ENCODE results near the gene SDHC.

SDHC gene

DNA sequence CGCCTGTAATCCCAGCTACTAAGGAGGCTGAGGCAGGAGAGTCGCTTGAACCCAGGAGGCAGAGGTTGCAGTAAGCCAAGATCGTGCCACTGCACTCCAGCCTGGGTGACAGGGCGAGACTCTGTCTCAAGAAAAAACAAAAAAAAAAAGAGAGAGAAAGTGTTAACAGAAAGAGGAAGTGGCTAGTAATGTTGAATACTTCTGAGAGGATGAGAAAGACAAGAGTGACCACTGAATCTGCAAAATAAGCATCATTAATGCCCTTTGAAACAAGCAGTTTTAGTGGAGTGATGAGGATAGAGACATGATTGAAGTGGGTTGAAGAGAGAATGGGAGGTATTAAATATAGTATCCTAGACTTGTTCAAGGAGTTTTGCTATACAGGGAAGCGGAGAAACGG lies 16.1 kb upstream of the SDHC start:
- no peak for TF ChIP-seq POLR2AphosphoS5 (IDR thresholded peaks at IDR 0.05; ENCODE audit: low read depth, low read length)
- no peak for TF ChIP-seq SIN3A (IDR thresholded peaks at IDR 0.05; ENCODE audit: borderline replicate concordance, insufficient read depth, low read length)
- TF ChIP-seq, protein P1, sequence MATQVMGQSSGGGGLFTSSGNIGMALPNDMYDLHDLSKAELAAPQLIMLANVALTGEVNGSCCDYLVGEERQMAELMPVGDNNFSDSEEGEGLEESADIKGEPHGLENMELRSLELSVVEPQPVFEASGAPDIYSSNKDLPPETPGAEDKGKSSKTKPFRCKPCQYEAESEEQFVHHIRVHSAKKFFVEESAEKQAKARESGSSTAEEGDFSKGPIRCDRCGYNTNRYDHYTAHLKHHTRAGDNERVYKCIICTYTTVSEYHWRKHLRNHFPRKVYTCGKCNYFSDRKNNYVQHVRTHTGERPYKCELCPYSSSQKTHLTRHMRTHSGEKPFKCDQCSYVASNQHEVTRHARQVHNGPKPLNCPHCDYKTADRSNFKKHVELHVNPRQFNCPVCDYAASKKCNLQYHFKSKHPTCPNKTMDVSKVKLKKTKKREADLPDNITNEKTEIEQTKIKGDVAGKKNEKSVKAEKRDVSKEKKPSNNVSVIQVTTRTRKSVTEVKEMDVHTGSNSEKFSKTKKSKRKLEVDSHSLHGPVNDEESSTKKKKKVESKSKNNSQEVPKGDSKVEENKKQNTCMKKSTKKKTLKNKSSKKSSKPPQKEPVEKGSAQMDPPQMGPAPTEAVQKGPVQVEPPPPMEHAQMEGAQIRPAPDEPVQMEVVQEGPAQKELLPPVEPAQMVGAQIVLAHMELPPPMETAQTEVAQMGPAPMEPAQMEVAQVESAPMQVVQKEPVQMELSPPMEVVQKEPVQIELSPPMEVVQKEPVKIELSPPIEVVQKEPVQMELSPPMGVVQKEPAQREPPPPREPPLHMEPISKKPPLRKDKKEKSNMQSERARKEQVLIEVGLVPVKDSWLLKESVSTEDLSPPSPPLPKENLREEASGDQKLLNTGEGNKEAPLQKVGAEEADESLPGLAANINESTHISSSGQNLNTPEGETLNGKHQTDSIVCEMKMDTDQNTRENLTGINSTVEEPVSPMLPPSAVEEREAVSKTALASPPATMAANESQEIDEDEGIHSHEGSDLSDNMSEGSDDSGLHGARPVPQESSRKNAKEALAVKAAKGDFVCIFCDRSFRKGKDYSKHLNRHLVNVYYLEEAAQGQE (IDR thresholded peaks at IDR 0.05; ENCODE audit: insufficient read depth in 1 of 2, low read depth in 2 of 2, low read length in 2 of 2) = no peak
- no peak for TF ChIP-seq FOXP2 (optimal IDR thresholded peaks at IDR 0.05; ENCODE audit: borderline replicate concordance, extremely low read depth, extremely low read length, insufficient read depth)
- TF ChIP-seq TAF1 (IDR thresholded peaks at IDR 0.05; ENCODE audit: borderline replicate concordance, insufficient read depth, low read length) = no peak

DNA sequence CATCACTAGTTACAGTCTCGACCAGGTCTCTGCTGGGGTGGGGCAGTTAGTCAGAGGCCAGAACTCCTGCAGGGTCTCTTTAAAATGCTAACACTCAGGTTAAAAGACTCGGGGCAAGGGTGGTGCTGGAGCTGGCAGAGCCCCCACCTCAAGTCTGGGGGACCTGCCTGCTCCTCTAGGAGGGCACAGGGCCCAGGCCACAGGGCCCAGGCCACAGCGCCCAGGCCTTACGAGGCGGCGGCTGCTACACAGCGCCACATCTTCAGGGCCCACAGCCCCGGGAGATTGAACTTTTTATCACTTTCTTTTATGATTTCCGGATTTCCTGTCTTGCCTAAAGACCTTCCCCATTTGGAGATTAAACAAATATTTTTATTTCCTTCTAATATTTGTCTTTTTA lies 14.8 kb upstream of the SDHC start:
- TF ChIP-seq TAF1 (IDR thresholded peaks at IDR 0.05; ENCODE audit: borderline replicate concordance, insufficient read depth, low read length) (no peak), FOXP2 (optimal IDR thresholded peaks at IDR 0.05; ENCODE audit: borderline replicate concordance, extremely low read depth, extremely low read length, insufficient read depth) (no peak), POLR2AphosphoS5 (IDR thresholded peaks at IDR 0.05; ENCODE audit: low read depth, low read length) (no peak), SIN3A (IDR thresholded peaks at IDR 0.05; ENCODE audit: borderline replicate concordance, insufficient read depth, low read length) (no peak)
- TF ChIP-seq, protein P1 (IDR thresholded peaks at IDR 0.05; ENCODE audit: insufficient read depth in 1 of 2, low read depth in 2 of 2, low read length in 2 of 2) = no peak

DNA sequence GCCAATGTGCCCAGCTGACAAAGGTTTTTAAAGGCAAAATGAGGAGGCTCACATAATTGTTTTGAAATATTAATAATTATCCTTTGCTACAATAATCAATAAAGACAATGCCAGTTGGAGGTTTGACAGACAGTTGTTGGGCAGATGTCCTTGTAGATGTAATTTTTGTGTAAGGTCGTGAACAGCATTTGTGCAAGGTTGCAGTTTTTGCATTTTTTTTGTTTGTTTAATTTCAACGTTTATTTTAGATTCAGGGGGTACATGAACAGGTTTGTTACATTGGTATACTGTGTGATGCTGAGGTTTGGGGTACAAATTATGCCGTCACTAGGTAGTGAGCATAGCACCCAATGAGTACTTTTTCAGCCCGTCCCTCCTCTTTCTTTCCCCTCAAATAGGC lies 13.7 kb upstream of the SDHC start:
- no peak for TF ChIP-seq TAF1 (IDR thresholded peaks at IDR 0.05; ENCODE audit: borderline replicate concordance, insufficient read depth, low read length)
- TF ChIP-seq SIN3A (IDR thresholded peaks at IDR 0.05; ENCODE audit: borderline replicate concordance, insufficient read depth, low read length) = no peak
- no peak for TF ChIP-seq POLR2AphosphoS5 (IDR thresholded peaks at IDR 0.05; ENCODE audit: low read depth, low read length)
- TF ChIP-seq FOXP2 (optimal IDR thresholded peaks at IDR 0.05; ENCODE audit: borderline replicate concordance, extremely low read depth, extremely low read length, insufficient read depth) = no peak
- TF ChIP-seq, protein P1 (IDR thresholded peaks at IDR 0.05; ENCODE audit: insufficient read depth in 1 of 2, low read depth in 2 of 2, low read length in 2 of 2) = no peak

DNA sequence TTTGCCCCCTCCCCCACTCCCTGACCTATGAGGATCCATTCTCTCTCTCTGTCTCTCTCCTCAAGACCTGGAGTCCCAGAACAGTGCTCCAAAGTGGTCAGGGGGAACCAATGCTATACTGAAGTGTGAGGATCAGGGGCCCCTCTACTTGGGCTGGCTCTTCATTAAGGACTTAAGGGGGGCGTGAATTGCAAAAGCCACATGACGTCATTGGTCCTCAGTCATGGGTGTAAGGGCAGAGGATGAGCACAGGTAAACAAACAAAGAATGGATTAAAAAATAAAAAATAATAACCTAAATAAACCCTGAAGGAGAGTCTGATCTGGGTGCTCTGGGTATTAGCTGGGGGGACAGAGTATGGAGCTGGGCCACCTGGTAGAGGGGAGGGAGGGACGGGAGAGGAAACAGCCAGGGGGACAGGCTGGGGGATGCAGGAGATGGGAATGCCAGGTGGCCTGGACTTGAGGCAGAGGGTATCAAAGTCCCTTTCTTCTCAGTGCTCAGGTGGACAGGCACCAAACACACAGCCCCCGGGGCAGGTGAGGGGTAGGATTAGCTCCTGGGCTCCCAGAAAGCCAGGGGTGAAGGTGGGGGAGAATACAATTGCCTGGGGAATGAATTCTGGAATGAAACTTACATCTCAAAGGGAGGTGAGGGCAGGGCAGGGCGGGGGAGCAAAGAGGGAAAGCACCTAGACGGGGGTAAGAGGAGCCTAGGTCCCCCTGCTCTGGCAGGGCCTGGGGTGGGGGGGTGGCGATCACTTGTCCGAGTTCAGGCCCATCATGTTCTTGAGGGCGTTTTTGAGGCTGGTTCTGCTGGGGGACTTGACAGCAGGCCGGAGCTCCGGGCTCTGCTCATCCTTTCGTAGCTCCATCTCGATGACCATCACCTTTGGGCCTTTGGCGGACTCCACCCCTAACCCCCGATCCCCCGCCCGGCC lies 9.0 kb upstream of the SDHC start:
- TF ChIP-seq FOXP2 (optimal IDR thresholded peaks at IDR 0.05; ENCODE audit: borderline replicate concordance, extremely low read depth, extremely low read length, insufficient read depth) = no peak
- TF ChIP-seq, protein P1 (IDR thresholded peaks at IDR 0.05; ENCODE audit: insufficient read depth in 1 of 2, low read depth in 2 of 2, low read length in 2 of 2) = no peak
- TF ChIP-seq TAF1 (IDR thresholded peaks at IDR 0.05; ENCODE audit: borderline replicate concordance, insufficient read depth, low read length) = no peak
- TF ChIP-seq SIN3A (IDR thresholded peaks at IDR 0.05; ENCODE audit: borderline replicate concordance, insufficient read depth, low read length) = no peak
- no peak for TF ChIP-seq POLR2AphosphoS5 (IDR thresholded peaks at IDR 0.05; ENCODE audit: low read depth, low read length)

All from PFSK-1 (cell line).